A673 (cell line): ENCODE results near the gene TMEM74B. TPM values are rescaled to one million over a fixed set of nuclear protein-coding genes. Genes with fewer than 3 reads are reported as not detected.

Experiments used
- BruUV-seq: library from RNA; stranded (reverse); fragments of 400-500 nt; replicated peaks from 2 replicates; lab custom pipeline; 2021; lab: Mats Ljungman, UMichigan
- CTCF ChIA-PET: fragments of 300-600 bp; sonication (Branson Sonifier 250); formaldehyde crosslinking; loops from one replicate; lab custom pipeline; 2022; ENCODE audit warnings: antibody characterized with exemption; lab: Charles Lee
- POLR2A ChIA-PET: fragments of 300-600 bp; sonication (Branson Sonifier 250); formaldehyde crosslinking; loops from one replicate; lab custom pipeline; 2022; ENCODE audit warnings: antibody characterized with exemption; ENCODE audit not compliant: low non-redundant PET; lab: Charles Lee
- DNase-seq: peaks from one replicate; pipeline ENCODE4 v3.0.0-alpha.2; 2015; ENCODE audit warnings: low spot score
- H3K27ac ChIP-seq: fragments of 200-600 bp; sonication (generic); 2 replicates; pipeline ENCODE4 v1.5.1; 2016; ENCODE audit warnings: mixed run types, low read depth, mild to moderate bottlenecking, mixed read lengths, antibody characterized with exemption, low read length; ENCODE audit not compliant: poor library complexity, severe bottlenecking
- H3K27me3 ChIP-seq: fragments of 200-600 bp; sonication (generic); replicated peaks from 2 replicates; pipeline ENCODE4 v1.6.1; 2017; ENCODE audit warnings: mixed run types, low read depth, mild to moderate bottlenecking, mixed read lengths, antibody characterized with exemption, low read length; ENCODE audit not compliant: insufficient read depth, poor library complexity
- H3K36me3 ChIP-seq: fragments of 200-600 bp; sonication (generic); 2 replicates; pipeline ENCODE4 v1.6.1; 2016; ENCODE audit warnings: mixed run types, mild to moderate bottlenecking, mixed read lengths, antibody characterized with exemption, low read length; ENCODE audit not compliant: insufficient read depth, poor library complexity, severe bottlenecking
- H3K4me1 ChIP-seq: fragments of 200-600 bp; sonication (generic); 2 replicates; pipeline ENCODE4 v1.6.1; 2017; ENCODE audit warnings: mixed run types, mild to moderate bottlenecking, mixed read lengths, antibody characterized with exemption, low read length; ENCODE audit not compliant: insufficient read depth, poor library complexity, severe bottlenecking
- H3K4me3 ChIP-seq: fragments of 200-600 bp; sonication (generic); 2 replicates; pipeline ENCODE4 v1.5.1; 2016; ENCODE audit warnings: low read depth, mixed run types, mild to moderate bottlenecking, mixed read lengths, low read length; ENCODE audit not compliant: poor library complexity, severe bottlenecking
- H3K9me3 ChIP-seq: fragments of 200-600 bp; sonication (generic); 2 replicates; pipeline ENCODE4 v1.6.1; 2016; ENCODE audit warnings: mixed run types, low read depth, mild to moderate bottlenecking, mixed read lengths, antibody characterized with exemption, low read length; ENCODE audit not compliant: poor library complexity, severe bottlenecking
- CTCF ChIP-seq: fragments of 300-800, 200-600 bp; sonication (generic); conservative IDR thresholded peaks from 2 replicates; pipeline ENCODE4 v1.5.1; 2017; ENCODE audit warnings: low read depth, mild to moderate bottlenecking, antibody characterized with exemption, low read length, moderate library complexity, mixed read lengths
- EZH2 ChIP-seq: fragments of 200-600 bp; sonication (generic); IDR thresholded peaks from 2 replicates; pipeline ENCODE4 v1.6.1; 2017; ENCODE audit warnings: borderline replicate concordance, low read depth, mild to moderate bottlenecking, mixed read lengths, antibody characterized with exemption, low read length; ENCODE audit not compliant: poor library complexity, severe bottlenecking
- intact Hi-C: fragments of 100-400 bp; cut with micrococcal nuclease; formaldehyde crosslinking; loops from one replicate; pipeline ENCODE4 v1.10.0; 2022; ENCODE audit not compliant: unreplicated experiment
- total RNA-seq: library from RNA; stranded (reverse); gene quantifications from 2 replicates; pipeline ENCODE4 v1.2.3, GENCODE V29; 2021

The TMEM74B gene
- total RNA-seq, 1 experiment from 2014 or later: not detected

- Histone ChIP-seq H3K27ac (no peak overlapping the region), H3K4me3 (peak overlapping the region; percentile 45), H3K36me3 (no peaks in the 10 kb centered on the region), H3K4me1 (no peaks in the 10 kb centered on the region), H3K9me3 (no peaks in the 10 kb centered on the region), H3K27me3 (peaks cover 26% of the 10 kb centered on the region)
- intact Hi-C loops: no loop called here
- peak; percentile 65 for DNase-seq
- TF ChIP-seq CTCF (peak; percentile 72), EZH2 (no peak)
- ChIA-PET CTCF (no interaction called here), POLR2A (no interaction called here)
- no TSS peak for BruUV-seq
Measured at GRCh38 chr20:1185790-1186334, 1.1 kb upstream of the TMEM74B start.

- no peak overlapping the region for H3K27ac ChIP-seq
- CTCF ChIA-PET: interaction anchor here (0.6 to 0.7 kb wide), 6 partner anchors 9 to 370 kb away, joined by 3 to 12 read pairs (median 5); partner anchors contain the start of gene C20orf202
Measured at GRCh38 chr20:1185316-1185741, 548 bp upstream of the TMEM74B start.

GRCh38 chr20:1184260-1184637 is 532 bp downstream of the TMEM74B start:
- Histone ChIP-seq H3K4me1 (no peaks in the 10 kb centered on the region), H3K27me3 (peaks cover 26% of the 10 kb centered on the region), H3K9me3 (no peaks in the 10 kb centered on the region), H3K4me3 (no peak overlapping the region), H3K27ac (no peak overlapping the region), H3K36me3 (no peaks in the 10 kb centered on the region)
- no TSS peak for BruUV-seq
- CTCF ChIA-PET: no interaction called here
- TF ChIP-seq CTCF (no peak), EZH2 (no peak)
- intact Hi-C loops: no loop called here
- POLR2A ChIA-PET: interaction anchor here (0.6 kb wide), 1 partner anchor 340 kb away, joined by 3 read pairs; no protein-coding TSS in a partner anchor
- DNase-seq: no peak

More at GRCh38 chr20:1185316-1185741, 548 bp upstream of the TMEM74B start:
- no TSS peak for BruUV-seq
- peak; percentile 1 for TF ChIP-seq EZH2
- no peak for TF ChIP-seq CTCF
- Histone ChIP-seq H3K4me3 (peak overlapping the region; percentile 45), H3K27me3 (peaks cover 26% of the 10 kb centered on the region), H3K4me1 (no peaks in the 10 kb centered on the region), H3K36me3 (no peaks in the 10 kb centered on the region), H3K9me3 (no peaks in the 10 kb centered on the region)
- intact Hi-C loops: no loop called here
- POLR2A ChIA-PET: no interaction called here
- DNase-seq: no peak
